GM23338 (cell line): Measurements from ENCODE around the gene MRPL34.
A peak's percentile ranks its signal among the peaks of the same experiment; 100 is the strongest.

Experiments
- CREB1 ChIP-seq: fragments of 250-450 bp; sonication (Bioruptor Pico); IDR thresholded peaks from 2 replicates; pipeline ENCODE4 v1.5.0; 2020; ENCODE audit warnings: low read depth, mild to moderate bottlenecking, moderate library complexity
- CTCF ChIP-seq, 2 experiments: fragments of 200-600 bp in 1 of 2; sonication (generic) in 1 of 2; conservative IDR thresholded peaks; 2 replicates each; pipeline versions ENCODE4 v1.5.1 to v1.6.1; 2016 to 2017; ENCODE audit warnings: antibody characterized with exemption in 2 of 2, low read depth in 2 of 2, mild to moderate bottlenecking in 2 of 2, moderate library complexity in 1 of 2
- ETS1 ChIP-seq: IDR thresholded peaks from 2 replicates; pipeline ENCODE4 v1.6.1; 2016; ENCODE audit warnings: antibody characterized with exemption
- EZH2 ChIP-seq: fragments of 200-600 bp; sonication (generic); IDR thresholded peaks from one replicate; pipeline ENCODE4 v1.8.0; 2017; ENCODE audit warnings: antibody characterized with exemption, mild to moderate bottlenecking, low read depth; ENCODE audit not compliant: unreplicated experiment
- EZH2phosphoT487 ChIP-seq: fragments of 200-600 bp; sonication (generic); IDR thresholded peaks from one replicate; pipeline ENCODE4 v1.8.1; 2018; ENCODE audit warnings: antibody characterized with exemption; ENCODE audit not compliant: unreplicated experiment
- JUNB ChIP-seq: IDR thresholded peaks from one replicate; pipeline ENCODE4 v1.6.1; 2016; ENCODE audit warnings: antibody characterized with exemption; ENCODE audit not compliant: unreplicated experiment
- NANOG ChIP-seq: IDR thresholded peaks from 2 replicates; pipeline ENCODE4 v1.6.1; 2016; ENCODE audit warnings: antibody characterized with exemption, borderline replicate concordance
- POLR2AphosphoS5 ChIP-seq: IDR thresholded peaks from 2 replicates; pipeline ENCODE4 v1.6.1; 2016; ENCODE audit warnings: antibody characterized with exemption, low read depth
- REST ChIP-seq: IDR thresholded peaks from one replicate; pipeline ENCODE4 v1.6.1; 2018; ENCODE audit warnings: antibody characterized with exemption; ENCODE audit not compliant: unreplicated experiment
- STAT1 ChIP-seq: IDR thresholded peaks from one replicate; pipeline ENCODE4 v1.6.1; 2016; ENCODE audit warnings: antibody characterized with exemption; ENCODE audit not compliant: unreplicated experiment
- ZNF114 ChIP-seq: fragments of 250-450 bp; sonication (Bioruptor Pico); IDR thresholded peaks from 2 replicates; pipeline ENCODE4 v1.5.0; 2020; ENCODE audit warnings: mild to moderate bottlenecking, moderate library complexity
- ZNF331 ChIP-seq: fragments of 250-450 bp; sonication (Bioruptor Pico); IDR thresholded peaks from 2 replicates; pipeline ENCODE4 v1.5.0; 2020; ENCODE audit warnings: low read depth, mild to moderate bottlenecking, moderate library complexity
- ZNF462 ChIP-seq: fragments of 250-450 bp; sonication (Bioruptor Pico); IDR thresholded peaks from 2 replicates; pipeline ENCODE4 v1.5.0; 2020; ENCODE audit warnings: mild to moderate bottlenecking, moderate library complexity

- TF ChIP-seq POLR2AphosphoS5 (no peak), CTCF (conservative IDR thresholded peaks at IDR 0.05; ENCODE audit: low read depth in 2 of 2) (peak; percentile 40), EZH2 (no peak), ZNF462 (CRISPR knock-in tag) (no peak), EZH2phosphoT487 (no peak), CREB1 (CRISPR knock-in tag) (no peak), REST (no peak), NANOG (no peak), STAT1 (no peak), JUNB (no peak), ZNF114 (no peak), ETS1 (no peak), ZNF331 (no peak)
Observed at GRCh38 chr19:17340302-17340870, 34.7 kb downstream of the MRPL34 start.
